Fibroblast of lung (primary cell): Measurements from ENCODE around the gene POLR3E.
"Not testable (repeated sequence)": the region's sequence is repeated elsewhere in the genome, so short reads cannot be mapped to it uniquely, and the experiment has no call there.

Experiments used
- EZH2 ChIP-seq: IDR thresholded peaks from 2 replicates; pipeline ENCODE4 v1.5.1; 2012; ENCODE audit warnings: low read length, control low read depth, mild to moderate bottlenecking; ENCODE audit errors: missing control alignments
- TF ChIP-seq, protein P1 (sequence below), 2 donors: IDR thresholded peaks in 1 of 2; conservative IDR thresholded peaks in 1 of 2; 1 replicate in 1 of 2; 2 replicates in 1 of 2; pipeline ENCODE4 v1.5.1; 2011 to 2012; ENCODE audit warnings: low read length in 2 of 2, control low read depth in 1 of 2, inconsistent platforms in 1 of 2, low read depth in 1 of 2, mild to moderate bottlenecking in 1 of 2

DNA sequence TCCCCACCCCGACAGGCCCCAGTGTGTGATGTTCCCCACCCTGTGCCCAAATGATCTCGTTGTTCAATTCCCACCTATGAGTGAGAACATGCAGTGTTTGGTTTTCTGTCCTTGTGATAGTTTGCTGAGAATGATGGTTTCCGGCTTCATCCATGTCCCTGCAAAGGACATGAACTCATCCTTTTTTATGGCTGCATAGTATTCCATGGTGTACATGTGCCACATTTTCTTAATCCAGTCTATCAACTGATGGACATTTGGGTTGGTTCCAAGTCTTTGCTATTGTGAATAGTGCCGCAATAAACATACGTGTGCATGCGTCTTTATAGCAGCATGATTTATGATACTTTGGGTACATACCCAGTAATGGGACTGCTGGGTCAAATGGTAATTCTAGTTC is 53.8 kb downstream of the POLR3E start:
- TF ChIP-seq, protein P1, sequence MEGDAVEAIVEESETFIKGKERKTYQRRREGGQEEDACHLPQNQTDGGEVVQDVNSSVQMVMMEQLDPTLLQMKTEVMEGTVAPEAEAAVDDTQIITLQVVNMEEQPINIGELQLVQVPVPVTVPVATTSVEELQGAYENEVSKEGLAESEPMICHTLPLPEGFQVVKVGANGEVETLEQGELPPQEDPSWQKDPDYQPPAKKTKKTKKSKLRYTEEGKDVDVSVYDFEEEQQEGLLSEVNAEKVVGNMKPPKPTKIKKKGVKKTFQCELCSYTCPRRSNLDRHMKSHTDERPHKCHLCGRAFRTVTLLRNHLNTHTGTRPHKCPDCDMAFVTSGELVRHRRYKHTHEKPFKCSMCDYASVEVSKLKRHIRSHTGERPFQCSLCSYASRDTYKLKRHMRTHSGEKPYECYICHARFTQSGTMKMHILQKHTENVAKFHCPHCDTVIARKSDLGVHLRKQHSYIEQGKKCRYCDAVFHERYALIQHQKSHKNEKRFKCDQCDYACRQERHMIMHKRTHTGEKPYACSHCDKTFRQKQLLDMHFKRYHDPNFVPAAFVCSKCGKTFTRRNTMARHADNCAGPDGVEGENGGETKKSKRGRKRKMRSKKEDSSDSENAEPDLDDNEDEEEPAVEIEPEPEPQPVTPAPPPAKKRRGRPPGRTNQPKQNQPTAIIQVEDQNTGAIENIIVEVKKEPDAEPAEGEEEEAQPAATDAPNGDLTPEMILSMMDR (conservative IDR thresholded peaks at IDR 0.05 in 1 of 2, IDR thresholded peaks at IDR 0.05 in 1 of 2; ENCODE audit: low read depth in 1 of 2, low read length in 2 of 2) = not testable (repeated sequence)
- not testable (repeated sequence) for TF ChIP-seq EZH2
